ENCODE data around the gene ZFYVE19. TPM values are rescaled to one million over a fixed set of nuclear protein-coding genes. Genes with fewer than 3 reads are reported as not detected.
"Not testable (repeated sequence)": the region's sequence is repeated elsewhere in the genome, so short reads cannot be mapped to it uniquely, and the experiment has no call there.

The ZFYVE19 gene
- total RNA-seq, 1 donor from 2014 or later: 47.5 TPM

DNA sequence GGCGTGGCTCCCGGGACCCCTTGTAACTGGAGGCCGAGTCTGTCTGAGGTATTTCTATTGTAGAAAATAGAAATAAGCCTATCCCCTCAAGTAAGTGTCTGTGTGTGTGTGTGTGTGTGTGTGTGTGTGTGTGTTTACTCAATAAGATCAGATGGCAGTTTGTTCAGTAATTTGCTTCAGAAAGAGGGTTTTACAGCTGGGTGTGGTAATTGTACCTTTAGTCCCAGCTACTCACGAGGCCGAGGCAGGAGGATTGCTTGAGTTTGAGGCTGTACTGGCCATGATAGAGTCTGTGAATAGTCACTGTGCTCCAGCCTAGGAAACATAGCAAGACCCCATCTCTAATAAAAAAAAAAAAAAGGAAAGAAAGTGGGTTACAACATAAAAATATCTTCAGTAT is 45.6 kb downstream of the ZFYVE19 start:
- DNase-seq: no peak

DNA sequence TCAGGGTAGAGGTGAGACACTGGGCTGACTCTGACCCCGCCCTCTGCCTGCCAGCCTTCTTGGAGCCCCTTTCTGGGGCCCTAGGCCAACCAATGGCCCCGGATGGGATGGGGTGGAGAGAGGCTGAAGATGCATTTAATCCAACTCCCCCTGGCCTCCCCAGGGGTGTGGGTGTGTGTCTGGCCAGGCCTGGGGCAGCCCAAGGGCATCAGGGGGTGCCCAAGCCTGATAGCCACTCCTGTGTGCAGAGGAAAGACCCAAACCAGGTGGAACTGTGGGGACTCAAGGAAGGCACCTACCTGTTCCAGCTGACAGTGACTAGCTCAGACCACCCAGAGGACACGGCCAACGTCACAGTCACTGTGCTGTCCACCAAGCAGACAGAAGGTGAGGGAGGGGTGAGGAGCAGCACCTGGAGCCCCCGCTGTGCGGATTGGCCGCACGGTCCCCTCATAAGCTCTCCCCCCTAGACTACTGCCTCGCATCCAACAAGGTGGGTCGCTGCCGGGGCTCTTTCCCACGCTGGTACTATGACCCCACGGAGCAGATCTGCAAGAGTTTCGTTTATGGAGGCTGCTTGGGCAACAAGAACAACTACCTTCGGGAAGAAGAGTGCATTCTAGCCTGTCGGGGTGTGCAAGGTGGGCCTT is 46.5 kb downstream of the ZFYVE19 start:
- no peak for DNase-seq

DNA sequence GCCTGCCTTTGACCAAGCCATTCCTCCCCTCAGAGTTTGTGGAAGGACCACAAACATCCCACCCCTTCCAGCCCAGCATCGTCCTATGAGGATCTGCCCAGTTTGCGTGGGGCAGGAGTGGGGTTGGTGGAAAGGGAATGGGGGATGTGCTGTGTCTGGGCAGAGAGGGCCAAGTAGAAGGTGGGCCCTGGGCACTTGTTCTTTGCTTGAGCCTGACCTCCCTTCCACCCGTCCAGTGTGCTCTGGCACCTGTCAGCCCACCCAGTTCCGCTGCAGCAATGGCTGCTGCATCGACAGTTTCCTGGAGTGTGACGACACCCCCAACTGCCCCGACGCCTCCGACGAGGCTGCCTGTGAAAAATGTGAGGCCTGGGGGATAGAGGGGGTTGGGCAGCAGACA is 47.3 kb downstream of the ZFYVE19 start:
- DNase-seq: no peak

DNA sequence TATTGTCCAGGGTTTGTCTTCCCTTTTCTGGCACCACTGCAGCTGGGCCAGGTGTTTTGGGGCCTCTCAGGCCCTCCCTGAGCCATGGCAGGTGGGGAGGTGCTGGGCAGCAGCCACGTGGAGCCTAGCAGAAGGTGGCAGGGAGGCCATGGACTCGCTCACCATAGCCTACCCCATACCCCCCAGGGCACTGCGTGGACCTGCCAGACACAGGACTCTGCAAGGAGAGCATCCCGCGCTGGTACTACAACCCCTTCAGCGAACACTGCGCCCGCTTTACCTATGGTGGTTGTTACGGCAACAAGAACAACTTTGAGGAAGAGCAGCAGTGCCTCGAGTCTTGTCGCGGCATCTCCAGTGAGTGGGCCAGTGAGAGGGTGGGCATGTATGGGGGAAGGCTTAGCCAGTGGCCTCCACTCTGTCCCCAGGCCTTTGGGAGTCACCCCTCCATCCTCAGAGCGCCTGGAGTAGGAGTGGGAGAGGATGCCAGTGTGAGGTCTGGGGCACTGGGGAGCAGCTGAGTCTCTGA is 48.9 kb downstream of the ZFYVE19 start:
- no peak for DNase-seq

DNA sequence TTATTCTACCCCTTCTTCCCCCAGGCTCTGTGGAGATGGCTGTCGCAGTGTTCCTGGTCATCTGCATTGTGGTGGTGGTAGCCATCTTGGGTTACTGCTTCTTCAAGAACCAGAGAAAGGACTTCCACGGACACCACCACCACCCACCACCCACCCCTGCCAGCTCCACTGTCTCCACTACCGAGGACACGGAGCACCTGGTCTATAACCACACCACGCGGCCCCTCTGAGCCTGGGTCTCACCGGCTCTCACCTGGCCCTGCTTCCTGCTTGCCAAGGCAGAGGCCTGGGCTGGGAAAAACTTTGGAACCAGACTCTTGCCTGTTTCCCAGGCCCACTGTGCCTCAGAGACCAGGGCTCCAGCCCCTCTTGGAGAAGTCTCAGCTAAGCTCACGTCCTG is 49.9 kb downstream of the ZFYVE19 start:
- no peak for DNase-seq

DNA sequence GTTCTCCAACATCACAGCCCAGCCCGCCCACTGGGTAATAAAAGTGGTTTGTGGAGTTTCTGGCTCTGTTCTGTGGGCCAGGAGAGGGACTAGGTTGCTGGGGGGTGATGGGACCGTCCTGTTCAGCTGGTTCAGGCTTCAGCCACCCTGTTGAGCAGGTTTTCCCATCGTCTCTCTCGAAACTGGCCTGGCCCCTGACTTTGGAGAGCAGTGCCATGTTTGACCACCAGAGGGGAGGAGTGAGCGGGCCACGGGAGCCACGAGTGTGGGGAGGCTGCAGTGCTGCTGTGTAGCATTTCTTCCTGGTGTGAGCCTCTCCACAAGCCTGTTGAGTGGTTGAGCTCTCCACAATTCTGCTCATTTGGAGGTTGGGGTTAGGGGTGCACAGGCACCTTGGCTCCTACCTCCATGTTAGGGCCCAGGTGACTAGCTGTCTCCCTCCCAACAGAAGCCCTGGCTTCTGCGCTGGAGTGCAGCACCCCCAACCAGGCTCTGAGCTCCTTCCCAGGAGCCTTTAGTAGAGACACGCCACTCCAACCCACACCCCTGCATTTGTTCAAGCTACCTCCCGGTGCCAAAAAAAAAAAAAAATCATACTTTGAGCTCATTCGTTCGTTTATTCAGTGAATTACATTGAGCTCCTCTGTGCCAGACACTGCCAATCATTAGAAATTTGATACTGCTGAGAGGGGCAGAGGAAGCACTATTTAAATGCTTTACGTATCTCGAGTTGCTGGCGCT is 50.9 kb downstream of the ZFYVE19 start:
- peak; percentile 82 for DNase-seq

DNA sequence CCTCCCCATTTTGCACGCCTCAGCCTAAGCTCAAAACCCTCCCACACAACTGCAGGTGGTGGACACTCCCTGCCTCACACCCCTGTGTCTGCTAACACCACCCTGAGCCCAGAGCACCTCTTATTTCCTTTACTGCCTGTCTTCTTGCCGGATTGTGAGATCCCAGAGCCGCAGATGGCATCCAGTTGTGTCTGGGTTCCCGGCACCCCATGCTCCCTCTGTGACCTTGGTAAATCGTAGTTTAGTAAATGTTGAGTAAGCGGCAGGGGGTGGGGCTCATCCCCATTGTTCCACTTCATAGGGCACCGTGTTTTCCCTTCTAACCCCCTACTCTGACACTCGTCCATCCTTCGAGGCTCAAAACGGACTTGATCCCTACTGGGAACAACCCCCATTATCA is 51.8 kb downstream of the ZFYVE19 start:
- DNase-seq: no peak

DNA sequence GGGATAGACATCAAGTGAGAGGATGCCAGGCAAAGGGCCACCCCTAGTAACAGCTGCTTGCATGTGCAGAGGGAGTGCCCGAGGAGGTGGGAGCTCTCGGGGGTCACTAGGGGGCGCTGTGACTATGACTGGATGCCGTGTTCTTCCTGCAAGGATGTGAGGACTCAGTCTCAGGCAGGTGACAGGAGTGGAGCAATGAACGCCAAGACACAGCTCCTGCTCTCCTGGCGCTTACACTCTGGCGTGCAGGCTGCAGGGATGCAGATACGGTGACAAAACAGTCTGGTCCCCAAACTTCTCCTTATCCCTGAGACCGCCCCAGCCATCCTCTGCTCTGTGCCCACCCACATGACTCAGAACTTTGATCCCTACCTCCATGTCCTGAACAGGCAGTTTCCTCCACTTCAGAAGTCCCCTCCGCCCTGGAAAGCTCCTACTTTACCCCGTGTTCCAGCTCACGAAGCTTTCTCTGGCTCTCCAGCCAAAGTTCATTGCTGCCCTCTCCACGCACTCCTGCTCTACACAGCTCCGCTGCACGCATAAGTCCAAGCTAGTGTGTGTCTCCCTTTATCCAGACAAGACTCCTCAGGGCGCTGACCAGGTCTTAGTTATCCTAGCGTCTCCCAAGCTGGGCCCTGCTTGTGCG is 52.4 kb downstream of the ZFYVE19 start:
- DNase-seq: peak; percentile 93

DNA sequence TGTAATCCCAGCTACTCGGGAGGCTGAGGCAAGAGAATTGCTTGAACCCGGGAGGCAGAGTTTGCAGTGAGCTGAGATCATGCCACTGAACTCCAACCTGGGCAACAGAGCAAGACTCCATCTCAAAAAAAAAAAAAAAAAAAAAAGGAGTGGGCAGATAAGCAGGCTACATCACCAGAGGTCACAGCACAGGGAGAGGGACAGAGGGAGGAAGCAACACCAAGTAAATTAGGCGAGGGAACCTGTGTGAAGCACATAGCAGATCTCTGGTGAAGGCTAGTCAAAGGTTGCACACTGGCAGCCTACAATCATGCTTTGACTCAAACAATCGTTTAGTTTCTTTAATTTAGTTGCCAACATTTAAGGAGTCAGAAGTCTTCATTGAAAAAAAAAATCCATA is 54.3 kb downstream of the ZFYVE19 start:
- not testable (repeated sequence) for DNase-seq

DNA sequence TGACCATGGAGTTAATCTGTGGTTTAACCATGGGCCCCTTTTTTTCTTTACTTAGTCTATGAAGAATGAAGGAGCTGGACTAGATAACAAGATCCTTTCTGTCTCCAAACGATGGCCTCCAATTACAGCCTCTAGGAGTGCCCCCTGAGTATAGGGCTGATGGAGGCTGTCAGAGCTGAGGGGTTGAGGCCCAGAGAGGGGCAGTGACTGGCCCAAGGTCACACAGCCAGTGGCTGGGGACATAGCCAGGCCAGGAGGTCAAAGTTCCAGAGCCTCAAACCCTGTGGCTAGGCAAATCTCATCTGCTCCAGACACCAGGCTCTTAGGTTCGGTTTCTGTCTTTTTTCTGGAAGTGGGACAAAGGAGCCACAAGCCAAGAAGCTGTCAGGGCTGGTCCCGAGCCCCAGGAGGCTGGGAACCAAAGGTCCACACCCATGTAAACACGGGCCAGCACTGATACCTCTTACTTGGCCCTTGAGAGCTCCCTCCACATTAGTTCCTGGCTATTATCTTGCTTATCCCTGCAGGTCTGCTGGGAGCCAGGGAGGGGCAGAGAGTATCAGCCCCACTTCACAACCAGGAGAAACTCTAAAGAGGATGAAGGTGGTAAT is 56.9 kb downstream of the ZFYVE19 start:
- DNase-seq: no peak

Other genes starting within 250 kb of the ZFYVE19 start
- 20.3 and 25.7 TPM in 2 replicates for gene CCDC32, start 242.0 kb upstream of the ZFYVE19 start, total RNA-seq
- 14.0 and 14.8 TPM in 2 replicates for gene RPUSD2, start 237.8 kb upstream of the ZFYVE19 start, total RNA-seq
- 7.5 and 37.5 TPM in 2 replicates for gene KNL1, start 212.8 kb upstream of the ZFYVE19 start, total RNA-seq
- 4.8 and 10.7 TPM in 2 replicates for gene RAD51, start 111.9 kb upstream of the ZFYVE19 start, total RNA-seq
- 31.0 and 46.1 TPM in 2 replicates for gene RMDN3, start 51.8 kb upstream of the ZFYVE19 start, total RNA-seq
- gene GCHFR, start 43.0 kb upstream of the ZFYVE19 start, total RNA-seq: 29.5 and 30.6 TPM in 2 replicates
- gene C15orf62, start 37.1 kb upstream of the ZFYVE19 start, total RNA-seq: 1.0 and 2.1 TPM in 2 replicates
- 21.6 and 61.4 TPM in 2 replicates for gene DNAJC17, start 384 bp downstream of the ZFYVE19 start, total RNA-seq
- gene PPP1R14D, start 21.6 kb downstream of the ZFYVE19 start, total RNA-seq: not detected in 2 replicates
- 1.2 and 3.7 TPM in 2 replicates for gene SPINT1, start 37.0 kb downstream of the ZFYVE19 start, total RNA-seq
- gene RHOV, start 67.1 kb downstream of the ZFYVE19 start, total RNA-seq: 0.17 TPM in 1 of 2 replicates, not detected in the other
- 64.1 and 67.2 TPM in 2 replicates for gene VPS18, start 87.4 kb downstream of the ZFYVE19 start, total RNA-seq
- gene DLL4, start 122.3 kb downstream of the ZFYVE19 start, total RNA-seq: 128 and 158 TPM in 2 replicates
- gene CHAC1, start 146.4 kb downstream of the ZFYVE19 start, total RNA-seq: 2.2 and 2.9 TPM in 2 replicates

Measured in dermis blood vessel endothelial cell (primary cell).